ENCODE measurements around the gene KCNMA1.
"Not testable (repeated sequence)": the region's sequence is repeated elsewhere in the genome, so short reads cannot be mapped to it uniquely, and the experiment has no call there.

Gene KCNMA1

DNA sequence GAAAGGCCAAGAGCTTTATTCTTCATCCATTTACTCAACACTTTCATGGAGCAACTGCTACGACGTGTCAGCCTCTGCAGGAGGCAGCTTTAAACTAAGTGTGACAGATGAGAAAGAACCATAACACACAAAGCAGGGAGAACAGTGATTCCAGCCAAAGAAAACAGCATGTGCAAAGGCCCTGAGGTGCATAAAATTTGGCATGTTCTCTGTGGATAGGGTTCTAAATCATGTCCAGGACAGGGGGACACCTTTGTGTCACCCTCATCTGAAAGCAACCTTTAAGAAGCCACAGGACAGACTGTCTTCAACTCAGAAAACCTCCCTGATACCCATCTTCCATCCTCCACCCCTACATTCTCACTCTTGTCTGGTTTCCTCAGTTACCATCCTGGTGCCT lies 116.6 kb downstream of the KCNMA1 start:
- Histone ChIP-seq H2BK5ac (ENCODE audit: low read length) (no peak overlapping the region), H4K8ac (ENCODE audit: low read depth, low read length) (no peak overlapping the region), H3K56ac (ENCODE audit: low read length) (no peak overlapping the region), H3K4me1 (ENCODE audit: control insufficient read depth, low read depth, low read length) (no peaks in the 10 kb centered on the region), H3K9ac (ENCODE audit: low read length) (no peak overlapping the region), H3K27ac (ENCODE audit: low read depth, low read length) (no peak overlapping the region), H3K18ac (ENCODE audit: low read length) (no peak overlapping the region), H3K4me2 (ENCODE audit: low read length) (no peak overlapping the region), H3K79me1 (ENCODE audit: low read length) (no peaks in the 10 kb centered on the region), H3K23ac (ENCODE audit: low read length) (no peak overlapping the region), H3K79me2 (ENCODE audit: control insufficient read depth, insufficient read depth, low read length) (no peaks in the 10 kb centered on the region), H2AK5ac (ENCODE audit: low read length) (no peak overlapping the region), H4K5ac (ENCODE audit: low read length) (no peak overlapping the region), H2BK15ac (replicated peaks; ENCODE audit: low read depth) (no peak overlapping the region), H3K4me3 (ENCODE audit: low read length) (no peak overlapping the region), H3K4ac (ENCODE audit: low read depth, low read length) (no peak overlapping the region), H2BK120ac (ENCODE audit: low read depth, low read length) (no peak overlapping the region), H3K36me3 (ENCODE audit: control insufficient read depth, insufficient read depth, low read length) (no peaks in the 10 kb centered on the region), H3K27me3 (ENCODE audit: insufficient read depth, low read length, poor library complexity) (no peaks in the 10 kb centered on the region)
- no peak for DNase-seq
- no CpG with 5 or more reads among the region's 2 CpGs for WGBS (ENCODE audit: extremely low coverage, insufficient coverage, low lambda C conversion rate)

DNA sequence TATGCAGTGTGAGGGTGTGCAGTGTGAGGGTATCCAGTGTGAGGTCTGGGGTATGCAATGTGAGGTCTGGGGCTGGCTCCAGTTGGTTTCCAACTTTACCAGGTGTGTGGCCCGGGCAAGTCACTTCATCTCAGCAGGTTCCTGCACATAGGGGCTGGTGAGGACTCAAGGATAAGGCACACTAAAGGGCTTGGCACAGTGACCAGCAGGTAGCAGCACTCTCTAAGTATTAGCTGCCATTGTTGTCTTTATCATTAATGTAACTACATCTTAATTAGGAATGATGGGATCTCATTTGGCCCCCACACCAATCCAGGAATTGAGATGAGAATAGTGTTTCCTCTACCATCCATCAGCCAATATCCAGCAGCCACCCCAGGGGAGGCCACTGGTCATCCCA lies 117.3 kb downstream of the KCNMA1 start:
- Histone ChIP-seq H3K4ac (ENCODE audit: low read depth, low read length) (no peak overlapping the region), H3K27ac (ENCODE audit: low read depth, low read length) (no peak overlapping the region), H3K4me3 (ENCODE audit: low read length) (no peak overlapping the region), H3K4me2 (ENCODE audit: low read length) (no peak overlapping the region), H3K4me1 (ENCODE audit: control insufficient read depth, low read depth, low read length) (no peaks in the 10 kb centered on the region), H3K79me2 (ENCODE audit: control insufficient read depth, insufficient read depth, low read length) (no peaks in the 10 kb centered on the region), H3K36me3 (ENCODE audit: control insufficient read depth, insufficient read depth, low read length) (no peaks in the 10 kb centered on the region), H2BK5ac (ENCODE audit: low read length) (no peak overlapping the region), H2AK5ac (ENCODE audit: low read length) (no peak overlapping the region), H3K23ac (ENCODE audit: low read length) (no peak overlapping the region), H2BK15ac (replicated peaks; ENCODE audit: low read depth) (no peak overlapping the region), H3K18ac (ENCODE audit: low read length) (no peak overlapping the region), H3K27me3 (ENCODE audit: insufficient read depth, low read length, poor library complexity) (no peaks in the 10 kb centered on the region), H2BK120ac (ENCODE audit: low read depth, low read length) (no peak overlapping the region), H3K56ac (ENCODE audit: low read length) (no peak overlapping the region), H4K5ac (ENCODE audit: low read length) (no peak overlapping the region), H3K79me1 (ENCODE audit: low read length) (no peaks in the 10 kb centered on the region), H3K9ac (ENCODE audit: low read length) (no peak overlapping the region), H4K8ac (ENCODE audit: low read depth, low read length) (no peak overlapping the region)
- WGBS (ENCODE audit: extremely low coverage, insufficient coverage, low lambda C conversion rate) = no CpG with 5 or more reads among the region's 1 CpG
- DNase-seq = no peak

GRCh38 chr10:77519791-77520190 lies 117.8 kb downstream of the KCNMA1 start:
- H3K79me1 ChIP-seq (ENCODE audit: low read length); H2BK120ac ChIP-seq (ENCODE audit: low read depth, low read length); H3K4me3 ChIP-seq (ENCODE audit: low read length); H2BK5ac ChIP-seq (ENCODE audit: low read length); H3K9ac ChIP-seq (ENCODE audit: low read length); DNase-seq; H4K5ac ChIP-seq (ENCODE audit: low read length); H2BK15ac ChIP-seq (replicated peaks; ENCODE audit: low read depth); H3K36me3 ChIP-seq (ENCODE audit: control insufficient read depth, insufficient read depth, low read length); H3K18ac ChIP-seq (ENCODE audit: low read length); H3K27me3 ChIP-seq (ENCODE audit: insufficient read depth, low read length, poor library complexity); H3K4me2 ChIP-seq (ENCODE audit: low read length); H3K23ac ChIP-seq (ENCODE audit: low read length); H3K56ac ChIP-seq (ENCODE audit: low read length); H3K79me2 ChIP-seq (ENCODE audit: control insufficient read depth, insufficient read depth, low read length); H3K4me1 ChIP-seq (ENCODE audit: control insufficient read depth, low read depth, low read length); H2AK5ac ChIP-seq (ENCODE audit: low read length); H3K27ac ChIP-seq (ENCODE audit: low read depth, low read length); H4K8ac ChIP-seq (ENCODE audit: low read depth, low read length); H3K4ac ChIP-seq (ENCODE audit: low read depth, low read length): not testable (repeated sequence)
- no CpG with 5 or more reads among the region's 2 CpGs for WGBS (ENCODE audit: extremely low coverage, insufficient coverage, low lambda C conversion rate)

GRCh38 chr10:77518910-77519274 lies 118.7 kb downstream of the KCNMA1 start:
- no CpG with 5 or more reads among the region's 6 CpGs for WGBS (ENCODE audit: extremely low coverage, insufficient coverage, low lambda C conversion rate)
- no peak overlapping the region for H2BK120ac ChIP-seq (ENCODE audit: low read depth, low read length)
- H3K79me1 ChIP-seq (ENCODE audit: low read length) = no peaks in the 10 kb centered on the region
- no peaks in the 10 kb centered on the region for H3K36me3 ChIP-seq (ENCODE audit: control insufficient read depth, insufficient read depth, low read length)
- no peak for DNase-seq
- no peak overlapping the region for H2BK15ac ChIP-seq (replicated peaks; ENCODE audit: low read depth)
- no peak overlapping the region for H2AK5ac ChIP-seq (ENCODE audit: low read length)
- no peak overlapping the region for H3K56ac ChIP-seq (ENCODE audit: low read length)
- no peak overlapping the region for H3K4me2 ChIP-seq (ENCODE audit: low read length)
- H4K8ac ChIP-seq (ENCODE audit: low read depth, low read length) = no peak overlapping the region
- no peak overlapping the region for H3K9ac ChIP-seq (ENCODE audit: low read length)
- H4K5ac ChIP-seq (ENCODE audit: low read length) = no peak overlapping the region
- no peak overlapping the region for H3K18ac ChIP-seq (ENCODE audit: low read length)
- no peaks in the 10 kb centered on the region for H3K79me2 ChIP-seq (ENCODE audit: control insufficient read depth, insufficient read depth, low read length)
- no peaks in the 10 kb centered on the region for H3K27me3 ChIP-seq (ENCODE audit: insufficient read depth, low read length, poor library complexity)
- no peak overlapping the region for H3K23ac ChIP-seq (ENCODE audit: low read length)
- H3K4me3 ChIP-seq (ENCODE audit: low read length) = no peak overlapping the region
- H2BK5ac ChIP-seq (ENCODE audit: low read length) = no peak overlapping the region
- no peak overlapping the region for H3K4ac ChIP-seq (ENCODE audit: low read depth, low read length)
- H3K4me1 ChIP-seq (ENCODE audit: control insufficient read depth, low read depth, low read length) = no peaks in the 10 kb centered on the region
- no peak overlapping the region for H3K27ac ChIP-seq (ENCODE audit: low read depth, low read length)

DNA sequence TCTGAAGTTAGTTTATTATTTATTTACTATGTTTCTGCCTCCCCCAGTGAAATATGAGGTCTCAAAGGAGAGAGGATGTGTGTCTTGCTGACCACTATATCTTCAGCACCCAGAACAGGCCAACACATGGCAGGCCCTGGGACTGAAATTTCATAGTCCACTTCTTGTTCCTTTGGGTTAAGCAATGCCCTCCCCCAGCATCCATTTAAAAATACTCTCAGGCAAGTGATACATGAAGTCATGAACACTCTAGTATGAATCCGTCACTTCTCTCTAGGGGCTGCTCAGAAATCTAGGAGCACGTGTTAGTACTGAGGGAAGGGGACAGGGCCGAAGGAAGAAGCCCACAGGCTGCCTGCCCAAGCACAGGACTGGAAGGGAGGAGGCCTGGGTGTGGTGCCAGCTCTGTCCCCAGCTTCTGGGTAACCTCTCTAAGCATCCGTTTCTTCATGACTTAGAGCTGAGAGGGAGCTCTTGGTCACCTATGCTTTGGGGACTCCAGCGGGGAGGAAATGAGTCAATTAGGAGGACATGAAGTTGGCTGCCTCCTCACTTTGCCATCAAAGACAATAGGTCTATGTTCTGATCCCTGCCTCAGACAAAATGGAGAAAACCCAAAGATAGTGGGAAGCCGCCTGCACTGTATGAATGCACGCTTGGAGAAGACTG lies 119.2 kb downstream of the KCNMA1 start:
- Histone ChIP-seq H2BK15ac (replicated peaks; ENCODE audit: low read depth) (no peak overlapping the region), H2BK120ac (ENCODE audit: low read depth, low read length) (no peak overlapping the region), H3K4ac (ENCODE audit: low read depth, low read length) (no peak overlapping the region), H3K79me1 (ENCODE audit: low read length) (no peaks in the 10 kb centered on the region), H3K9ac (ENCODE audit: low read length) (no peak overlapping the region), H2BK5ac (ENCODE audit: low read length) (no peak overlapping the region), H3K18ac (ENCODE audit: low read length) (no peak overlapping the region), H3K4me2 (ENCODE audit: low read length) (no peak overlapping the region), H3K56ac (ENCODE audit: low read length) (no peak overlapping the region), H3K36me3 (ENCODE audit: control insufficient read depth, insufficient read depth, low read length) (no peaks in the 10 kb centered on the region), H3K27me3 (ENCODE audit: insufficient read depth, low read length, poor library complexity) (no peaks in the 10 kb centered on the region), H3K4me1 (ENCODE audit: control insufficient read depth, low read depth, low read length) (no peaks in the 10 kb centered on the region), H3K27ac (ENCODE audit: low read depth, low read length) (no peak overlapping the region), H3K79me2 (ENCODE audit: control insufficient read depth, insufficient read depth, low read length) (no peaks in the 10 kb centered on the region), H4K5ac (ENCODE audit: low read length) (no peak overlapping the region), H3K23ac (ENCODE audit: low read length) (no peak overlapping the region), H4K8ac (ENCODE audit: low read depth, low read length) (no peak overlapping the region), H3K4me3 (ENCODE audit: low read length) (no peak overlapping the region), H2AK5ac (ENCODE audit: low read length) (no peak overlapping the region)
- DNase-seq = no peak
- WGBS (ENCODE audit: extremely low coverage, insufficient coverage, low lambda C conversion rate) = no CpG with 5 or more reads among the region's 7 CpGs

DNA sequence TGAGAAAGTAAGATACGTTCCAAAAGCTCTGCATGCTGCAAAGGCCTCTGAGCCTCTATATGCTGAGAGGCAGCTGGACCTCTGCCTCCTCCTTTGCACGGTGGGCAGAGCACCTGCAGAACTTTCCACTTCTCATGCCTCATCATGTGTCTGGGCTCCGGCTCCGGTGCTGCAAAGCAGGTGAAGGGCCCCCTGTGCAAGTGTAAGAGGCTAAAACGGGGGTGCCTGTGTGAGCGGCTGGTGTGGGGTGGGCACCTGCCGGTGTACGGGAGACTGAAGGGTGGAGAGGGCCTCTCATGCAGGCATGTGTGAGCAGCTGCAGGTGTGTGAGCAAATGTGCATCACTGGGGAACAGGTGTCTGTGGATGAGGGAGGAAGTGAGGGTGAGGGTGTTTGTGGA lies 121.0 kb downstream of the KCNMA1 start:
- Histone ChIP-seq H2BK120ac (ENCODE audit: low read depth, low read length) (no peak overlapping the region), H3K18ac (ENCODE audit: low read length) (no peak overlapping the region), H3K9ac (ENCODE audit: low read length) (no peak overlapping the region), H2AK5ac (ENCODE audit: low read length) (no peak overlapping the region), H4K8ac (ENCODE audit: low read depth, low read length) (no peak overlapping the region), H3K36me3 (ENCODE audit: control insufficient read depth, insufficient read depth, low read length) (no peaks in the 10 kb centered on the region), H3K27me3 (ENCODE audit: insufficient read depth, low read length, poor library complexity) (no peaks in the 10 kb centered on the region), H3K4me3 (ENCODE audit: low read length) (no peak overlapping the region), H4K5ac (ENCODE audit: low read length) (no peak overlapping the region), H3K27ac (ENCODE audit: low read depth, low read length) (no peak overlapping the region), H2BK15ac (replicated peaks; ENCODE audit: low read depth) (no peak overlapping the region), H3K4me2 (ENCODE audit: low read length) (no peak overlapping the region), H3K4ac (ENCODE audit: low read depth, low read length) (no peak overlapping the region), H2BK5ac (ENCODE audit: low read length) (no peak overlapping the region), H3K79me2 (ENCODE audit: control insufficient read depth, insufficient read depth, low read length) (no peaks in the 10 kb centered on the region), H3K79me1 (ENCODE audit: low read length) (no peaks in the 10 kb centered on the region), H3K4me1 (ENCODE audit: control insufficient read depth, low read depth, low read length) (no peaks in the 10 kb centered on the region), H3K23ac (ENCODE audit: low read length) (no peak overlapping the region), H3K56ac (ENCODE audit: low read length) (no peak overlapping the region)
- DNase-seq = no peak
- no CpG with 5 or more reads among the region's 8 CpGs for WGBS (ENCODE audit: extremely low coverage, insufficient coverage, low lambda C conversion rate)

Data from mesendoderm (in vitro differentiated cells).